GM19351 (cell line): ENCODE results near the gene ZDHHC14.
"Not testable (repeated sequence)": the region's sequence is repeated elsewhere in the genome, so short reads cannot be mapped to it uniquely, and the experiment has no call there.

Source experiments
- ATAC-seq: cut with Tn5 transposase; IDR thresholded peaks from one replicate; pipeline ENCODE4 v1.9.1; 2021; ENCODE audit warnings: mild to moderate bottlenecking, moderate library complexity; ENCODE audit not compliant: unreplicated experiment

The ZDHHC14 gene

DNA sequence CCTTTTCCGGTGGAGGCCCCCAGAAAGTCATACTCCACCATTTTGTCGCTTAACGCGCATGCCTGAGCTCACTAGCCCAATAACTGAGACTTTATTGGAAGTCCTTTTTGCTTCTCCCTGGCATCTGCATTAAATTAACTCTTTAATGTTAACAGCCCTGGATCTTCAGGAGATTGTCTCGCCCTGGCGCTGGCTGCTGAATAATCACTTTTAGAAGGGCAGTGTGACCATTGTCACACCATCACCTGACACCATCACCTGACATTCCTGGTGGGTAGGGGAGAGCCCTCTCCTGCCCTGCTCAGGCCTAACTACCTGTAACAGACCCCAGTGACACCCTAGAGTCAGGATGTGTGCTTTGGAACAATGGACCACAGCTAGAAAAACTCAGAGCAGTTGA, 326.6 kb downstream of the ZDHHC14 start:
- ATAC-seq, result no peak

DNA sequence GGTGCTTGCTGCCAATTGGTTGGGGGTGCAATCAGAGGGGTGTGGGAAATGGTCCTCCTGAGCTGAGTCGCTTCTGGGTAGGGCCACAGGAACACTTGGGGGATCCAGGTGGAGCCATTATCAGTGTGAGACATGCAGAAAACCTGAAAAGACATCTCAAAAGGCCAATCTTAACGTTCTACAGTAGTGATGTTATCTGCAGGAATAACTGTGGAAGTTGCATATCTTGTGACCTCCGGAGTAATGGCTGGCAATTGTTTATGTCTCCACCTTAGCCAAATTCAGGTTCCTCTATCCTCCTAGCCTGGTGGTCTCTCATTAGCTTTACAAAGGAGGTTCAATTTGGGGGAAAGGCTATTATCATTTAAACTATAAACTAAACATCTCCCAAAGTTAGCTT, 327.2 kb downstream of the ZDHHC14 start:
- ATAC-seq, result no peak

DNA sequence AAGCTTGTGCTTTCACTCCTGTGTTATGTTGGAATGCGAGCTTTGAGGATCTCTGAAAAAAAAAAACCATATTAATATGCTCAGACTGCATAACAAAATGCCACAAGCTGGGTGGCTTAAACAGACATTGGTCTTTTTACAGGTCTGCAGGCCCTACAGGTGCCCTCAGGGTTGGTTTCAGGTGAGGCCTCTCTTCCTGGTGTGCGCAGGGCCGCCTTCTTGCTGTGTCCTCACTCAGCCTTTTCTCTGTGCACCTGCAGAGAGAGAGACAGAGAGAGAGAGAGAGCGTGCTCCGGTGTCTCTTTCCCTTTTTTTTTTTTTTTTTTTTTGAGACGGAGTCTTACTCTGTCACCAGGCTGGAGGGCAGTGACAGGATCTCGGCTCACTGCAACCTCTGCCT, 327.9 kb downstream of the ZDHHC14 start:
- no peak for ATAC-seq

DNA sequence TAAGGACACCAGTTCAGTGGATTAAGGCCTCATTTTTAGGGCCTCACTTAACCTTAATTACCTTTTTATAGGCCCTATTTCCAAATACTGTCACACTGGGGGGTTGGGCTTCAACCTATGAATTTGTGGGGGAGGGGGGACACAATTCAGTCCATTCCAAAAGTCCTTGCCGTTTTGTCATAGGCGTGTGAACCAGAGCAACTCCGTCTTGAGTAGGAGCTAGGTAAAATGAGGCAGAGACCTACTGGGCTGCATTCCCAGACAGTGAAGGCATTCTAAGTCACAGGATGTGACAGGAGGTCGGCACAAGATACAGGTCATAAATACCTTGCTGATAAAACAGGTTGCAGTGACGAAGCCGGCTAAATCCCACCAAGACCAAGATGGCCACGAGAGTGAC, 328.6 kb downstream of the ZDHHC14 start:
- no peak for ATAC-seq

DNA sequence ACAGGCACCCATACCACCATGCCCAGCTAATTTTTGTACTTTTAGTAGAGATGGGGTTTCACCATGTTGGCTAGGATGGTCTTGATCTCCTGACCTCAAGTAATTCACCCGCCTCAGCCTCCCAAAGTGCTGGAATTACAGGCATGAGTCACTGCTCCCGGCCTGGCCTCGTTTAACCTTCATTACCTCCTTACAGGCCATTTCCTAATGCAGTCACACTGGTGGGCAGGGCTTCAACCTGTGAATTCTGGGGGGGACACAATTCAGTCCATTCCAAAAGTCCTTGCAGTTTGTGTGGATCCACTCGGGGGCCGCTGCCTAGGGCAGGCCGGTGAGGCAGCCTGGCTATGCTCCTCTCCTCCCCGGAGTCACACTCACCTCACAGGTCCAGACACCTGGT, 329.6 kb downstream of the ZDHHC14 start:
- ATAC-seq, result no peak

DNA sequence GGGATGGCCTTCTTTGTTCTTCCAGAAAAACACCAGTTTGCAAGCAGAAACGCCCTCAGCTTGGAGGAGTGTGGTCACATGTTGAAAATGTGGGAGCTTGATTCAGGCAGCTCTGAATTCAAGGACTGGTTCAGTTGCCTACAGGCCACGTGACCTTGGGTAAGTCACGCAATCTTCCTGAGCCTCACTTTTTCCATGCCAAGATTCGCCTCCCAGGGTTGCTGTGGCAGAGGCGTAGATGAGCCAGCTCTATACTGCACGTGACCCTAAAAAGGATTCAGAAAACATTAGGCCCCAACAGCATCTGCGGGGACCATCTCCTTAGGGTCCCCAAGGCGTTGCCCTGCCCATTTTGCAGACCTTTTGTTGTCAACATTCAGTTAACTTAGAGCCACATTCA, 330.1 kb downstream of the ZDHHC14 start:
- ATAC-seq, result no peak

DNA sequence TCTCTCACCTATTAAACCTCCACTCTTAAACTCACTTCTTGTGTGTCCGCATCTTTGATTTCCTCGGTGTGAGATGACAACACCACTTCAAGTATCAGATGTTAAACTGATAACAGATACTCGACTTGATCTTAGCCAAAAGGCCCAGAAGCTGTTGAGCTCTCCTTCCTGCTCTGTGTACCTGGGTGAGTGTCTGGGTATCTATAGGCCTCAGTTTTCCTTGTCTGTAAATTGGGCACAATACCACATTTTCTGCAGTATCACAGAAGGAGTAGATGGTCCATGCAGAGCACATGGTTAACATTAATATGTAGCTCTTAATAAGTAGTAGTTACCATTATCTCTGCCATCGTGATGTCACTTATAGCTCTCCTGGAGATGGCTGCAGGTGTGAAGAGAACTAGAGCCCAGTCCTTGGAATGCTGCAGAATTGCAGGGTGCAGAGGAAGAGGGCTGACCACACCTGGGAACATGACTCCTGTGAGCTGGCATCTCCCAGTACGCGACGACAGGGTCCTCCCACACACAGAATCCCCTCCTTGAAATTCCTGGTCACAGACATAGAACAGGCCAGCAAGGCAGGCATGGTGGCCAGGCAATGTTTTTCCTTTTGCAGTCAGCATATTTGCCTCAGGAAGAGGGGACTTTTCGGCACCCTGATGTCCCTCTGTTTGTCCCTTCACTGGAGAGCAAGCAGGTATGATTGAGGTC, 331.8 kb downstream of the ZDHHC14 start:
- ATAC-seq, result no peak

DNA sequence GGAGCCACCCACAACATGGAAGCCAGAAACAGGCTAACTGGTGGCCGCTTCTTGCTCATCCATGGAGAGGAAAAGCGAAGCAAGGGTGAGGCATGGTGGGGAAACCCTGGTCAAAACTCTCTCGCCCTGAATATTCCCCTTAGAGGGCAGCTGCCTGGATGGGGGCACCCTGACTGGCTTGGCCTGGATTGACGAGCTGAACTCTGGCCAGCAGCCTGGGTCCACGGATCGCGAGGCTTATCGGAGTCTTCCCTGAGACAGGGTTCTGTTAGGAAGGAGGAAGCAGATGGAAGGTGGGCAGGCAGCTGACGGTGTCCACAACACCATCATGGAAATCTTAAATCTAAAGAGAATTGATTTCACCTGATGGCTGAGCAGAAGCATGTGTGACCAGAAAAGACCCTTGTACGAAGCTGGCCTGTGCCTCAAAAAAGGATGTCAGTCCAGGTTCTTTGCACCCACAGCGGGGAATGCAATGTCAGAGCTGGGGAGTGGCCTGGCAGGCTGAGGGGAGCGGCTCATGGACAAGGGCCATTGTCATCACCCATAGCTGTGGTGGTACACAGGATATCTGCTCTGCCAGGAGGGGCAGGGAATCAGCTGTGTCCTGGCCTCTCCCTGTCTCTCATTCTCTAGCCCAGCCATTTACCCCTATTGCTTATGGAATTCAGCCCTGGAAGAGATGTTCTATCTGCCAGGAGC, 332.6 kb downstream of the ZDHHC14 start:
- ATAC-seq, result no peak

DNA sequence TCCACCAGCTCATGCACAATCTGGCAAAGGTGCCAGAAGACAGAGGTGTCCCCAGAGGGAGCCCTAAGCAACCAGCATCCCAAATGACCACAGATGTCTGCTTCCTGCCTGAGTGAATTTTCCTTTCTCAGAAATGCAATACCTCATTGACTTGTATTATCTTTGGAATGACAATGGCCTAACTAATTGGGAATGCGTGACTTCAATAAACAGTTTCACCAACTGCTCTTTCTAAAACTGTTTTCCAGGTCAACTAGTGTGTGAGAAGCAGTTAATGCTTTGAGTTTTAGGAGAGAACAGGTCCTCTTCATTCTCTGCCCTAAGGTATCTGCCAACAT, 333.1 kb downstream of the ZDHHC14 start:
- no peak for ATAC-seq

DNA sequence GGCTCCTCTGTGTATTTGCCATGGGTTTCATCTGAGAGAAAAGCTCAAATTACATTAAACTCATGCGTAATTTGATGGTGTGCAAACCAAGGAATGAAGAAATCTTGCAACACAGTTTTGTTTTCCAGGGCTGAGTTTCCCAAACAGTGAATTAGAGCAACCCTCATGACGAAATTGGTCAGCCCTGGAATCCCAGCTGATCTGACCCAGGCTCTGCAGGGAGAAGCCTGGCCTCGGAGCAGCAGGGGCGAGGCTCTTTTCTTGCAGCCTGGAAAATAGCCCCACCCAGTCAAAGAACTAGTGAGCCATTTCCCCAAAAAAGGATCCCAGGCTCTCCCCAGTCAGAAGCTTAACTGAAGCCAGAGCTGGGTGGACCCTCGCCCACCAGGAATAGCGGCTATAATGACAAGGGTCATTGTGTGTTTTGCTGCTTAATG, 334.8 kb downstream of the ZDHHC14 start:
- ATAC-seq, result no peak

DNA sequence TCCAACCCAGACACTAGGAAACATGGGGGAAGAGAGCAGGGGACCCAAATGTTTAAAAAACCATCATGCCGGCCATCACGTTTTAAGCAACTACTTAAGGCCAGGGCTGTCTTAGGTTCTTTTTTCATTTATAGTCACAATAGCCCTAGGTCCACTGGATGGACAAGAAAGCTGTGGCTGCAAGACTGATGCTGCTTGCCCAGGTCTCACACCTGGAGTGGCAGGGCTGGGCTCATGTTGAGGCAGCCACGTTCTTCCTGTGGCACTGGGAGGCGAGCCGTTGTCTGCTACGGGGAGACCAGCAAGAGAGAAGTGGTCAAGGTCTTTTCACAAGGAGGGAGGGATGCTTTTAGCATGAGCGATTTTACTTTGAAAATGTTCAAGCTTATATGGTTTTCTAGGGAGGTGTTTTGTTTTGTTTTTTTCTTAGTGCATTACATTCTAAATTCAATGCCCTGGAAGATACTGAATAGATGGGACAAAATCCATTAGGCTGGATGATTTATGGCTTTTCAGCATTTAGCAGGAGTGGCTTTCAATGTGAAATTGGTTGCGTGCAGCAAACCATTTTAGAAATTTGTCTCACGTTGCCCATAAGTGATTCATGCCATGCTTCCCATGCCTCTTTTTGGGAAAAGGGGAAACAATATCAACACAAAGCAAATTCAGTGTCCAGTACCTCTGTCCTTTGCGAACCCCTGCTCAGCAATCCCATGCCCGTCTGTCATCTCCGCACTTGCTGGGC, 335.4 kb downstream of the ZDHHC14 start:
- no peak for ATAC-seq

DNA sequence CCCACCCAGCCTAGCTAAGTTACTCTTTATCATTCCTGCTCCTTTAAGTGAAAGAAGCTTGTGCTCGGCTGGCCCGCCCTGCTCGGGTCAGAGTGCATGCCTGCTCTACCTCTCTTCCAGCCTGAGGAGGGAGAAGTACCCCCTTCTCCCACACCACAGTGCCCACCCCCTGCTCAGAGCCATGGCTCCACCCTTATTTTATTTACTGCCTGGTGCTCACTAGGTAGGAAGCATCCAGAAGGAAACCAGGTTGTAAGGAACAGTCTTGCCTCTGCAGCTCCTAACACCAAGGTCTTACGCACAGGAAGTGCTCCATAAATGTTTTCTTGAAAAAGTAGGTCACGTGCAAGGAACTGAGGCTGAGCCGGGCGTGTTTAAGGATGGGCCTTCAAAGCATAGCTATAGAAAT, 336.4 kb downstream of the ZDHHC14 start:
- ATAC-seq, result no peak

DNA sequence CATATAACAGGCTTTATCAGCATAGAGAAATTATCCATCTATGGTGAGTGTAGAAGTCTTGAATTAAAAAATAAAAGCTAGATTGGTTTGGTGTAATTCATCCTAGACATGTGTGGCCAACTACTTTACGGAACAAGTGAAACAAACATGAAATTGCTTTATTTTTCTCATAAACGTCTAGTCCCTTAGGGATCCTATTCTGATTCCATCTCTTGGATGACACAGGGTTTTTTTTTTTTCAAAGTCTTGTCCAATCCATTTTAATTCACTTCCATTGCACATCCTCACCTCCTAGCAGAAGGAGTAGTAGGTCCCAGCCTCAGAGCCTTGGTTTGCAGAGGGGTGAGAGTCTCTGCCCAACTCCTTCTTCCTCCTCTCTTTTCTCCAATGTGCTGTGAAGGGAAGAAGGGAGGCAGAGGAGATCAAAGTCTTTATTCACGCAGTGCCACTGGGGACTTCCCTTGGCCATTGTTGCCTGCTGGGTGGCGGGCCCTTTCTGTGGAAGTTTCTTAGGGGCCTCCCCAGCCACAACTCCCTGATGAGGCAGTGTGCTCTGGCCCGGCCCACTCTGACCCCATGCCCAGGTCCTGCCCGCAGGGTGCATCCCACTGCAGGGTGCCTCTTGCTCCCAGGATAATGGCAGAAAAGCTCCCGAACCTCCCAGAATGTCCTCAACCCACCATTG, 337.7 kb downstream of the ZDHHC14 start:
- ATAC-seq, result no peak

DNA sequence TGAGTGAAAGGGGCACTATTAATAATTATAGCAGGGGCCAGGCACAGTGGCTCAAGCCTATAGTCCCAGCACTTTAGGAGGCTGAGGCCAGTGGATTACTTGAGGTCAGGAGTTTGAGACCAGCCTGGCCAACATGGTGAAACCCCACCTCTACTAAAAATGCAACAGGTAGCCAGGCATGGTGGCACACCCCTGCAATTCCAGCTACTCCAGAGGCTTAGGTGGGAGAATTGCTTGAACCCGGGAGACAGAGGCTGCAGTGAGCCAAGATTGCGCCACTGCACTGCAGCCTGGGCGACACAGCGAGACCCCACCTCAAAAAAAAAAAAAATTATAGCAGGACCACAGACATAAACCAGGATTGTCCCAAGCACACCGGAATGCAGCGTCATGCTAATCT, 340.0 kb downstream of the ZDHHC14 start:
- not testable (repeated sequence) for ATAC-seq

DNA sequence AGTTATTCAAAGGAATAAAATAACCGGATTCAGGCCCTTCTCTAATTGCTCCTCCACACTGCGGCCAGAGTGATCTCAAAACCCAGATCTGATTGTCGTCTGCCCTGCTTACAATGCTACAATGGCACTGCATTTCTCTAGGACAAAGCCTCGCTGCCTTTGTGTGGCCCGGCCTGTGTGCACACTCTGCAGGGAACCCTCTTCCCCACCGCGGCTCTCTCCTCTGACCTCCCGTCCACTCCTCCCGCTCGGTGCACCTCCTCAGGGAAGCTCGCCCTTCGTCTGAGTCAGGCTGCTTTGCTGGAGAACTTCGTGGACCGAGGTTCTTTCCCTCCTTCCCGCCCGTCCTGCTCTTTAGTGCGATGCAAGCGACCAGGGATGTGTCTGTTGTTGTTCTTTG, 340.4 kb downstream of the ZDHHC14 start:
- ATAC-seq, result no peak

DNA sequence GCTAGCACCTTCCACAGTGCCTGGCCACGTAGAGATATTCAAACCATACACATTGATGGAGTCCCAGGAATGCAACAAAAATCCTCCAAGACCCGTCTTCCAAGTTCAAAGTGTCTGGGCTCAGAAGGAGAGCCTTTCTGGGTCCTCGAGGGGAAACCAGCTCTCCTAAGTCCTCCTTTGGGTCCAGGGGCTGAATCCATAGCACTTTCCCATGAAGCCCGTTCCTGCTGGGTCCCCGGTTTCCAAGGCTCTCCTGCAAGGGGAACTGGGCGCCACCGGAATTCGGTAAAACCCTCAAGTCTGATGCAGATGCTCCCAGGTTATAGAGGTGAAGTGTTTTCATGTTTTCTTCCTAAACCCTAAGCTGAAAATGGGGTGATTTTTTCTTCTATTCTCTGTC, 340.8 kb downstream of the ZDHHC14 start:
- no peak for ATAC-seq

DNA sequence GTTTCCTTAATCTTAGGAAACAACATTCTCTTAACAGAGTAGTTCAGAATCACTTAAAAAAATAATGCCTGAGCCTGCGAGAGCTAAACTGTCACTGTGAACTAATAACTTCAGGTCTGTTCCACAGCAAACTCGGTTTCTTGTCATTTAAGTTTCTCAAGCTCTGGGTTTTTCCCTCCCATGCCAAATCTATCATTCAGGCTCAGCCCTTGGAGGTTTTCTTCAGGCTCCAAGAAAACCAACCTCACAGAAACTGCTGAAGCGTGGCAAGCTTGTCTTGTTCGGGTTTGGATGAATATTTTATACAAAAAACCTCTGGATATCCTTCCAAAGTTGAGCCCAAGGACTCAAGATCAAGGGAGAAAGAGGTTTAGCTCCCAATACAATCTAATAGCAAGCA, 342.4 kb downstream of the ZDHHC14 start:
- no peak for ATAC-seq

DNA sequence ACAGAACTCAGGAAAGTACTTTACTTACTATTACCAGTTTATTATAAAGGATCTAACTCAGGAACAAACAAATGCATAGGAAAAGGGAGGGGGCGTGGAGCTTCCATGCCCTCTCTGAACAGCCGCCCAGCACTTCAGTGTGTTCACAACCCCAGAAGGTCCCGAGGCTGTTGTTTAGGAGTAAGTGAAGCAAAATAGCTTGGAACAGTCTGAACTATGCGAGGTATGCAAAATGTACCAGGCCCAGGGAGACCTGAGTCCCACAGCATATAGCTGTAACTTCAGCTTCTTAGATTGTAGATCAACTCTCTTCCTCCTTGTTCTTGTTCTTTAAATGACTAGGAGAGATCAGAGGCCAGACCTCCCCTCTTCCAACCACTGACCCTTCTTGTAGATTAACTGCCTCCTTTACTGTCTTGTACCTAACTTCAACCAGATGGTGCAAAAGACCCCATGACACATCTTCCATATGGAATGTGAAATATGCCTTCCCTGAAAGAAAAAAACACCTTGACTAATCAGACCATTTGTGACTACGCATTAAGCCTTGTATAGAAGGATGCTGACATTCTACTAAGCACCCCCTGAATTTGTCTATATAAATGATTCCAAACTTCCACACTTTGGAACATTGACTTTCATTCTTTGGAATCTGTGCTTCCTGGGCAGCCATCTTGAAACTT, 343.3 kb downstream of the ZDHHC14 start:
- ATAC-seq, result no peak

DNA sequence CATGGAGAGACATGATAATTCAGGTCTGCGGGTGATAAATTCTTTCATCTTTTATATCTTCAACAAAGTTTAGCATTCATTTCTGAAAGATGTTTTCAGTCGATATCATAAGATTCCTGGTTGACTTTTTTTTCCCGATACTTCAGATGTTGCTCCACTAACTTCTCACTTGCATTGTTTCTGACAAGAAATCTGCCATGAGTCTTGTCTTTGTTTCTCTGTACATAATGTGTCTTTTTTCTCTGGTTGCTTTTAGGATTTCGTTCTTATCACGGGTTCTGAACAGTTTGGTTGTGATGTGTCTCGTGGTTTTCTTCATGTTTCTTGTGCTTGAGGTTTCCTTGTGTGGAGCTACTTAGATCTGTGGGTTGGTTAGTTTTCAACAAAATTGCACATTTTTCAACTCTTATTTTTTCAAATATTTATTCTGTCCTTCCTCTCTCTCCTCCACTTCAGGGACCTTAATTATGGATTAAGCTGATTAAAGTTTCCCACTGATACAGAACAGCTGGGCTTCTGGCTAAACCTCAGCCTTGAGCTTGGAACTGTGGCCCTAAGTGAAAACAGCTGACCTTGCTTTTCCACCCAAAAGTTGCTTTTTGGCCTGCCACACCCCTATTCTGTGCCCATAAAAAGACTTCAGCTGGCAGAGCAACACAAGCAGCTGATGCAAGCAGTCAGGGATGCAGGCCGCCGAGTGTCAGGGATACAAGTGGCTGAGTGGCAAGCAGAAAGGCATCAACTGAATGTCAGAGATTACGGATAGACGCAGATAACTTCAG, 344.2 kb downstream of the ZDHHC14 start:
- no peak for ATAC-seq

DNA sequence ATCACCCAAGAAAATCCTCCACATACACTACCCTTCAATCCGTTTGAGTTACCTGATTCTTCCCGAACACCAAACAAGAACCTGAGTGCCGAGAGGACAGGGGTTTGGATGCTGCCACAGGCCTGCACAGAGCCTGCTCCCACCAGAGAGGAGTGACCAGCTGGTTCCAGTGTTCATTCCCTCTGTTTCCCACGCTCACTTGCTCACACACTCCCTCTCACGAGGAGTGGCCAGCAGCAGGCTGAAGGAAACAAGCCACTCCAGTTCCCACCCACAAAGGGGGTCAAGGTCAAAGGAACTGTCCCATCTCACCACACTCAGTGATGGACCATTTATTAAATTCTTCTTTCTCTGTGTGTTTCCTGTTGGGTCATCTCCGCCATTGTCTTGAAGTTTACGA, 344.8 kb downstream of the ZDHHC14 start:
- ATAC-seq, result no peak
